Ovary (tissue), 9 donors: Measurements from ENCODE around the gene NAV2. TPM values are rescaled to one million over a fixed set of nuclear protein-coding genes. Genes with fewer than 3 reads are reported as not detected.

Experiments used
- DNase-seq, 5 donors: peaks; one replicate each; pipeline ENCODE4 v3.0.0-alpha.2; 2019 to 2020
- H3K27ac ChIP-seq, 2 donors: fragments of 200-600 bp; one replicate each; pipeline versions ENCODE4 v1.5.1 to v1.8.0; 2019 to 2022
- H3K27me3 ChIP-seq: fragments of 200-600 bp; one replicate; pipeline ENCODE4 v1.8.0; 2022
- H3K36me3 ChIP-seq: fragments of 200-600 bp; sonication (generic); one replicate; pipeline ENCODE4 v1.5.1; 2019
- H3K4me1 ChIP-seq: one replicate; pipeline ENCODE4 v1.8.1; 2013; ENCODE audit warnings: mild to moderate bottlenecking, moderate library complexity; ENCODE audit not compliant: insufficient read depth
- H3K4me3 ChIP-seq: fragments of 200-600 bp; sonication (generic); one replicate; pipeline ENCODE4 v1.5.1; 2017
- H3K9me3 ChIP-seq, 2 donors: fragments of 200-600 bp in 1 of 2; sonication (generic) in 1 of 2; one replicate each; pipeline versions ENCODE4 v1.5.1 to v1.8.1; 2013 to 2019; ENCODE audit warnings: mild to moderate bottlenecking in 1 of 2, moderate library complexity in 1 of 2
- CTCF ChIP-seq, 3 donors: fragments of 450-650 bp in 2 of 3; fragments of 200-600 bp in 1 of 3; IDR thresholded peaks; one replicate each; pipeline versions ENCODE4 v1.5.1 to v1.8.0; 2016 to 2022; ENCODE audit warnings: antibody characterized with exemption in 3 of 3, mild to moderate bottlenecking in 1 of 3
- EP300 ChIP-seq: sonication (generic); formaldehyde crosslinking; IDR thresholded peaks from one replicate; pipeline ENCODE4 v1.6.1; 2017; ENCODE audit warnings: antibody characterized with exemption
- POLR2A ChIP-seq: fragments of 450-650 bp; IDR thresholded peaks from one replicate; pipeline ENCODE4 v1.6.1; 2017; ENCODE audit warnings: antibody characterized with exemption, mild to moderate bottlenecking, moderate library complexity
- WGBS, 3 donors: extraction: QIAGEN DNeasy Blood & Tissue Kit in 1 of 3; methylation state at CpG; one replicate each; pipeline versions ENCODE4 v1.1.5 to v1.1.7; 2013 to 2017; 5-methylcytosine and 5-hydroxymethylcytosine counted together
- intact Hi-C, 4 donors: fragments of 100-400 bp; cut with DNase I; formaldehyde crosslinking; loops; one replicate each; pipeline versions ENCODE4 v1.11.0 to v1.15.1; 2022 to 2023
- polyA plus RNA-seq, 2 donors: library from polyadenylated mRNA; stranded (reverse); fragments of 200-250 nt in 1 of 2; fragments of 350-450 nt in 1 of 2; fragmentation: Illumina TruSeq in 1 of 2; extraction: RNeasy Lipid Tissue Mini Kit (QIAGEN cat#74804) in 1 of 2; gene quantifications; one replicate each; pipeline ENCODE4 v1.2.3, GENCODE V29; 2013 to 2014
- total RNA-seq, 7 donors: library from RNA; depleted of rRNA in 2 of 7; stranded (reverse); fragments of >200 nt in 2 of 7; fragmentation: NEBNext Ultra II Directional in 3 of 7; extraction: Animal tissue kit (Norgen Biotek cat#: 25700) in 3 of 7; gene quantifications; one replicate each; pipeline versions ENCODE4 v1.1.0 to v1.2.4, GENCODE V29; 2016 to 2023
- donor health status: DM: no; HTN: no; CAD: no; lungs with moderate emphysema.
- donor health status: DM: no; HTN: no; CAD: no.
- donor health status: Bipolar disorder and iron deficiency.
- donor health status: DM: yes; HTN: yes; CAD: no.
- donor health status: DM: no; HTN: no; CAD: no.
- donor health status: DM: yes; HTN: yes; CAD: no.

The NAV2 gene
- total and polyA plus RNA-seq, 9 donors = 2.9 to 14.1 (median 7.8) TPM

GRCh38 chr11:19769820-19770219 is 57.2 kb downstream of the NAV2 start:
- Histone ChIP-seq H3K4me3 (no peak overlapping the region), H3K27me3 (no peaks in the 10 kb centered on the region), H3K36me3 (no peaks in the 10 kb centered on the region), H3K4me1 (peaks cover 2% of the 10 kb centered on the region), H3K9me3 (no peaks in the 10 kb centered on the region), H3K27ac (no peak overlapping the region)
- no peak for DNase-seq
- intact Hi-C loops = no loop called here
- WGBS, 3 donors = 22 to 33% (median 28%) methylated on average over 1 of the region's 1 CpG
- TF ChIP-seq EP300 (no peak), POLR2A (no peak), CTCF (IDR thresholded peaks at IDR 0.05) (no peak)

- Histone ChIP-seq H3K27me3 (no peaks in the 10 kb centered on the region), H3K9me3 (no peaks in the 10 kb centered on the region), H3K4me1 (peaks cover 2% of the 10 kb centered on the region), H3K36me3 (no peaks in the 10 kb centered on the region), H3K27ac (no peak overlapping the region), H3K4me3 (no peak overlapping the region)
- WGBS, 3 donors = 18 to 30% (median 21%) methylated on average over 2 of the region's 2 CpGs
- intact Hi-C loops = no loop called here
- no peak for DNase-seq
- no peak for TF ChIP-seq EP300
- TF ChIP-seq CTCF (IDR thresholded peaks at IDR 0.05) = no peak
- no peak for TF ChIP-seq POLR2A
These were observed 57.6 kb downstream of the NAV2 start for GRCh38 chr11:19770277-19770676.

- no peaks in the 10 kb centered on the region for H3K36me3 ChIP-seq
- H3K4me3 ChIP-seq = no peak overlapping the region
- TF ChIP-seq EP300 (no peak), POLR2A (no peak), CTCF (IDR thresholded peaks at IDR 0.05) (no peak)
- H3K27ac ChIP-seq = no peak overlapping the region
- no peaks in the 10 kb centered on the region for H3K27me3 ChIP-seq
- intact Hi-C loops = no loop called here
- H3K9me3 ChIP-seq = no peaks in the 10 kb centered on the region
- 86 to 89% (median 87%) methylated on average over 4 of the region's 4 CpGs for WGBS, 3 donors
- no peak for DNase-seq
- H3K4me1 ChIP-seq = peaks cover 2% of the 10 kb centered on the region
These were observed 58.8 kb downstream of the NAV2 start for GRCh38 chr11:19771463-19771862.

- 79 to 82% (median 81%) methylated on average over 4 of the region's 4 CpGs for WGBS, 3 donors
- intact Hi-C loops = no loop called here
These were observed 59.8 kb downstream of the NAV2 start for GRCh38 chr11:19772480-19772879.

More at GRCh38 chr11:19772480-19772879, 59.8 kb downstream of the NAV2 start:
- no peaks in the 10 kb centered on the region for H3K27me3 ChIP-seq
- H3K36me3 ChIP-seq = no peaks in the 10 kb centered on the region
- TF ChIP-seq EP300 (no peak), CTCF (IDR thresholded peaks at IDR 0.05) (no peak), POLR2A (no peak)
- H3K4me1 ChIP-seq = no peaks in the 10 kb centered on the region
- DNase-seq = no peak
- H3K9me3 ChIP-seq = no peaks in the 10 kb centered on the region
- no peak overlapping the region for H3K27ac ChIP-seq
- no peak overlapping the region for H3K4me3 ChIP-seq
